ENCODE measurements around the gene SLC44A5.
"Not testable (repeated sequence)": the region's sequence is repeated elsewhere in the genome, so short reads cannot be mapped to it uniquely, and the experiment has no call there.

SLC44A5 gene

DNA sequence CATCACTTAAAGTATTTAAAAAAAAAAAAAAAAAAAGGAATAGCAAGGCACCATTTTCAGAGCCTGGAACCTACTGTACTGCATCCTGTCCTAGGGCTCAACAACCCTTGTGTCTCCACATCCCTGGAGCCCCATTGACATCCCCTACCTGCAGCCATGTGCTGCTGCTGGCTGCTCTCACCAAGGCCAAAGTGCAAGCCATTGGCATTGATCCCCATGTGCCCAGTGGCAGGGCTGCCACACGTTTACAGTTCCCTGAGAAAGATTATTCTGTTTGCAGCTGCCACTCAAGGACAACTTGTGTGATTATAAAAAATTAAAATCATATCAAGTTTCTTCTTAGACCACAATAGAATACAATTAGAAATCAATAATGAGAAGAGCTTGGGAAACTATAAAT is 346.8 kb downstream of the SLC44A5 start:
- DNase-seq: no peak

DNA sequence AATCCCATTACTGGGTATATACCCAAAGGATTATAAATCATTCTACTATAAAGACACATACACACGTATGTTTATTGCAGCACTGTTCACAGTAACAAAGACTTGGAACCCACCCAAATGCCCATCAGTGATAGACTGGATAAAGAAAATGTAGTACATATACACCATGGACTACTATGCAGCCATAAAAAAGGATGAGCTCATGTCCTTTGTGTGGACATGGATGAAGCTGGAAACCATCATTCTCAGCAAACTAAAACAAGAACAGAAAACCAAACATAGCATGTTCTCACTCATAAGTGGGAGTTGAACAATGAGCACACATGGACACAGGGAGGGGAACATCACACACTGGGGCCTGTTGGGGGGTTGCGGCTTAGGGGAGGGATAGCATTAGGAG is 347.3 kb downstream of the SLC44A5 start:
- not testable (repeated sequence) for DNase-seq

DNA sequence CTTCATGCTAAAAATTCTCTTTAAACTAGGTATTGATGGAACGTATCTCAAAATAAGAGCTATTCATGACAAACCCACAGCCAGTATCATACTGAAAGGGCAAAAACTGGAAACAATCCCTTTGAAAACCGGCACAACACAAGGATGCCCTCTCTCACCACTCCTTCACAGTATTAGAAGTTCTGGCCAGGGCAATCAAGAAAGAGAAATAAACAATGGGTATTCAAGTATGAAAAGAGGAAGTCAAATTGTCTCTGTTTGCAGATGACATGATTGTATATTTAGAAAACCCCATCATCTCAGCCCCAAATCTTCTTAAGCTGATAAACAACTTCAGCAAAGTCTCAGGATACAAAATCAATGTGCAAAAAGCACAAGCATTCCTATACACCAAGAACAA is 349.0 kb downstream of the SLC44A5 start:
- DNase-seq: not testable (repeated sequence)

DNA sequence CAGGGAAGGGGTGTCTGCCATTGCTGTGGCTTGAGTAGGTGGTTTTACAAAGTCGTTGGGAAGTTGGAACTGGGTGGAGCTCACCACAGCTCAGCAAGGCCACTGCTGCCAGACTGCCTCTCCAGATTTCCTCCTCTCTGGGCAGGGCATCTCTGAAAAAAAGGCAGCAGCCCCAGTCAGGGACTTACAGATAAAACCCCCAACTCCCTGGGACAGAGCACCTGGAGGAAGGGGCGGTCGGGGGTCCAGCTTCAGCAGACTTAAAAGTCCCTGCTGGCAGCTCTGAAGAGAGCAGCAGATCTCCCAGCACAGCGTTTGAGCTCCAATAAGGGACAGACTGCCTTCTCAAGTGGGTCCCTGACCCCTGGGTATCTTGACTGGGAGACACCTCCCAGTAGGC is 352.6 kb downstream of the SLC44A5 start:
- DNase-seq: no peak

DNA sequence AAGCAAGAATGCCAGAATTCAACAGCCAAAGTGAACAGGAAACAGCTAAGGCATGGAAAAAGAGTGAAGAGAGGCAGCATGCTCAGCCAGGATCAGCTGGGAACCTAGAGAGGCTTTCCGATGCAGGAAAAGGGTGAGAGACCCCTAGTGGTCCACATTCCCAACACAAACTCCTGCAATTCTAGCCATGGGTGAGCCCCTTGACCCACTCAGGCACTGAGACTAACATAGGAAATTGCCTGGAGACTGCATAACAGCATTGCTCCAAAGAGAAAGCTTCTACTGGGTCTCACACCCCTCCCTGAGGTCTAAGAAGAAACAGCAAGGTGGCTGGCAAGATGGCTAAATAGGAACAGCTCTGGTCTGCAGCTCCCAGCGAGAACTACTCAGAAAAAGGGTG is 353.5 kb downstream of the SLC44A5 start:
- DNase-seq: no peak

DNA sequence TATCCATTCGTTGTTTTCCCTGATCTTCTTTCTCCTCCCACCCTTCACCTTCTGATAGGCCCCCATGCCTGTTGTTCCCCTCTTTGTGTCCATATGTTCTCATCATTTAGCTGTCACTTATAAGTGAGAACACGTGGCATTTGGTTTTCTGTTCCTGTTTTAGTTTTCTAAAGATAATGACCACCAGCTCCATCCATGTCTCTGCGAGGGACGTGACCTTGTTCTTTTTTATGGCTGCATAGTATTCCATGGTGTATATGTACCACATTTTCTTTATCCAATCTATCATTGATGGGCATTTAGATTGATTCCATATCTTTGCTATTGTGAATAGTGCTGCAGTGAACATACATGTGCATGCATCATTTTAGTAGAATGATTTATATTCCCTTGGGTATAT is 360.8 kb downstream of the SLC44A5 start:
- DNase-seq: not testable (repeated sequence)

DNA sequence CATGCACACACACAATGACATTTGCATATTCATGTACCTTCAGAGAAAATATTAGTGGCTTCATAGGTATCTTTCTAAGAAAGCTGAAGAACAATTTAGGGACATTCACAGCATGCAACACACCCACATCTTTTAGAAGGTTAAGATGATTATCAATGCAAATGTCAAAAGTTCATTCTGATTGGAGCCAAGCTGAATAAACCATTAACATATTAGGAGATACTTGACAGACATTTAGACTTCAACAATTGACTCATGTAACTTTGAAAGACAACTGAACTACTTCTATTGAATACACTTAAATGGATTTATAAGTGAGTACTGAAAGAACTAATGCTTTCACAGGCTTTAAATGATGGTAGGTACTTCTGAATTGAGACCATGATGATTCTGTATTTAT is 365.7 kb downstream of the SLC44A5 start:
- DNase-seq: no peak

DNA sequence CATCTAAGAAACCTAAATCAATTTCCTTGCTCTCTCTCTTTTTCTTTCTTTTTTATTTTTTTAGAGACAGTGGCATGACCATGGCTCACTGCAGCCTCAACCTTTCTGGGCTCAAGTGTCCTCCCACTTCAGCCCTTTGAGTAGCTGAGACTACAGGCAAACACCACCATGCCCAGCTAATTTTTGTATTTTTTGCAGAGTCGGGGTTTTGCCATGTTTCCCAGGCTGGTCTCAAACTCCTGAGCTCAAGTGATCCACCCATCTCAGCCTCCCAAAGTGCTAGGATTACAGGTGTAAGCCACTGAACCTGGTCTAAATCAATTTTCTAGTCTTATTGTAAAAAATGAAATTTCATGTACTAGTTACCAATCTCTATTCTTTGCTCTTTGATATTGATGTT is 367.8 kb downstream of the SLC44A5 start:
- no peak for DNase-seq

DNA sequence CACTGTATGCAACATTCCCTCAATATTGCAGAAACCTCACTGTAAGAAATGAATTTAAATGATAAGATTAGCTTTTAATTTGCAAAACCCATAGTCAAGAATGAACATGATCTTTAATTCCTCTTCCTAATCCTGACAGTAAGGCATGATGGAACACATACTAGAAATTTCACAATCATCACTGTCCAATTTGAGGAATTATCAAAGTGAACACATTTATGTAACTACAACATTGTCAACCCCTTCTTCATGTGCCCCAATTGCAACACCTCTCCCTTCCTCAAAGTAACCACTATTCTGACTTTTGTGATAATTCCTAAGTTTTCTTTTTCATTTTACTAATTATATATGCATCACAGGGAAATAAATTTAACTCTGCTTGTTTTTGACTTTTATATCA is 373.6 kb downstream of the SLC44A5 start:
- no peak for DNase-seq

DNA sequence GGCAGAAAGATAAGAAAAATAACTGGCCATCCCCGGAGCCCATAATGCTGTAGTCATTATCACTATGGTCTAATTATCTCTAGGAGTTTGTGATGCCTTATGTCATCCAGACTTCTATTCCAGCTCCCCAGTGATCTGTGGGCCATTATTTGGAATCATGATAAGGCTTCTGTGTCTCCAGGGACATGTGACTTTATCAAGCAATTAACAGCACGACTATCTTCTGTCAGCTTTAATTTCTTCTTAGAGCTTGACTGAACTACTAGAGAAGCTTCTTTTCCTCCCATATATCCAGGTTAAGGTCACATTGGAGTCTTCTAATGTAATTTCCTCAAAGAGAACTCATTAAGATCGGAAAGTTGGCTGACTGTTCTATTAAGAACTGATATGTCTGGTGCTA is 376.4 kb downstream of the SLC44A5 start:
- no peak for DNase-seq

DNA sequence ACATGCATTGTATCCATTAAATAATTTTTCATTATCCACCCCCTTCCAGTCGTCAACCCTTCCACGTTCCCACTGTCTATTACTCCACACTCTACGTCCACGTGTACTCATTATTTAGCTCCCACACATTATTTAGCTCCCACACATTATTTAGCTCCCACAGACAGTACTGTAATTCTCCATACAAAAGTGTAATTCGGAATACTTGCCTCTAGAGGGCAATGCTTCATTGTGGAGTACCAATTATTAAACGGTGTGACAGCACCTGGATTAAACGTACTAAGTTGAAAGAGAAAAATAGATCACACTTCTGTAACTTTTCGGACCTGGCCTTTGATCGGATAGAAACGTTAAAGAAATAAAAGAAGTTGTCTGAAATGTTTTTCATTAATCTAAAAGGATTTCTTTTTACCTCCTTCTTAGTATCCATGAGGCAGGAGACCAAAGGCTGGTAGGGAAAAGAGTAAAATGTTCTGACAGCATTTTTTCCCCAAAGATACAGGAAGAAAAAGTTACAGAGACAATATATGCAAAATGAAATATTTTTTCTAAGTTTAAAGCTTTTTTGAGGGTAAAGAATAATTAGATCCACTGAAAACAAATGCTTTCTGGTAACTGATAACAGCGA is 377.5 kb downstream of the SLC44A5 start:
- DNase-seq: peak; percentile 4

DNA sequence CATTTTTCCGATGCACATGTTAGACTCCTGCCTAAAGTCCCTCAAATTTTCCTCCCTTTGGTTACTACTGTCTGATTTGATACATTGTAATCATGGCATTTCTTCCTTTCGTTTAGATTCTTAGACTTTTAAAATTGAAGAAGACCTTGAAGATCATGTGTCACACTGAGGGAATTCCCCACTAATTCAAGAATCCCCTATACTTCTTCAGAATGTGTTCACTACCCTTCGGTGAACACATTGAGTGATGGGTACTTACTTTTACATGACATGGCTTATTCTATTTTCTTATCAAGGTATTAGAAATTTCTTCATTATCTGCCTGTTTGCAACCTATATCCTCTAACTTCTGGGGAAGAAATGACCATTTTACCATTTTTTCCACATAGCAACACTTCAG is 390.8 kb downstream of the SLC44A5 start:
- DNase-seq: no peak

DNA sequence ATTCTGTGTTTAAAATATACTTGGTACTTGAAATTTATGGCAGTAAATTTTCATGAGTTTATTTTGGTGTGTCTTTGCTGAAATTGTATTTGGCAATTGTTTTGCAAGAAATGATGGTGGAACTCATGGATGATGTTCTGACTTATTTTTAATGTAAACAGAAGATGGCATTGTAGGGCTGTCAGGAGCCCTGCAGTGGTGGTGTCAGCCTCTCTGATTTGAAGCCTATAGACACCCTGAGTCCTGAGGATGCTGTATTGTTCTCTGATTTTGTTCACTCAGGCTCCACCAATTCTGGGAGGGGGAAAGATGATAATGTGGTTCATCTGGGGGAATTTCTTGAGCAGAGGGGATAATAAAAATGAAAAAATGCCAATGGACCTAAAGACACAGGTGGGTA is 396.9 kb downstream of the SLC44A5 start:
- no peak for DNase-seq

DNA sequence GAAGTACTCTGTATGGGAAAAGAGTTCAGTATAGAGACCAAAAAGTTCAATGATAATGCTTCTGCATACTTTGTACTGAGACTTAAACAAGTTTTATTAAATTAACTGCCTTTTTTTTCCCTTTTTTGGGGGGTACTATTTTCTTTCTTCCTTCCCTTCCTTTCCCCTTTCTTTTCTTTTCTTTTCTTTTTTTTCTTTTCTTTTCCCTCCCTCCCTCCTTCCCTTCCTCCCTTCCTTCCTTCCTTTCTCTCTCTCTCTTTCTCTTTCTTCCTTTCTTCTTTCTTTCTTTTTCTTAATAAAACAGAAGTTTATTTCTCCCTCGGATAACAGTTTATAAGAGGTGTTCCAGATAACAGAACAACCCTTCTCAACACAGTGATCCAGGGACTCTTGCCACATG is 399.3 kb downstream of the SLC44A5 start:
- no peak for DNase-seq

DNA sequence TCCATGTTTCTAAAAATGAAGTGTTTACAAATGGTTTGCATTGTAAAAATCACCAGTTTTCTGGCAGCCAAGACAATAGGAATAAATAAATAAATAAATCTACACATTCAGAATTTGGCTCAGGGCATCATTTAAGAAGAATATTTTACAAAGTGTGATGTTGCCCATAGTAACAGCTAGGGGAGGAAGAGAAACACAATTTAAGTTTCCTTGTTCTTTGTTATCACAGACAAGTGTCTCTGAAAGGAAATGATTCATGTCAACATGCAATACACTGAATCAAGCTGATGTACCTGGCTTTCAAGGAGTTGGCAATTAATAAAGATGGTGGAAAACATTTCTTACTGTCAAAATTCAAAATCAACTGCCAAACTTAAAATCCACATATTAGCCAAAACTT is 402.1 kb downstream of the SLC44A5 start:
- no peak for DNase-seq

DNA sequence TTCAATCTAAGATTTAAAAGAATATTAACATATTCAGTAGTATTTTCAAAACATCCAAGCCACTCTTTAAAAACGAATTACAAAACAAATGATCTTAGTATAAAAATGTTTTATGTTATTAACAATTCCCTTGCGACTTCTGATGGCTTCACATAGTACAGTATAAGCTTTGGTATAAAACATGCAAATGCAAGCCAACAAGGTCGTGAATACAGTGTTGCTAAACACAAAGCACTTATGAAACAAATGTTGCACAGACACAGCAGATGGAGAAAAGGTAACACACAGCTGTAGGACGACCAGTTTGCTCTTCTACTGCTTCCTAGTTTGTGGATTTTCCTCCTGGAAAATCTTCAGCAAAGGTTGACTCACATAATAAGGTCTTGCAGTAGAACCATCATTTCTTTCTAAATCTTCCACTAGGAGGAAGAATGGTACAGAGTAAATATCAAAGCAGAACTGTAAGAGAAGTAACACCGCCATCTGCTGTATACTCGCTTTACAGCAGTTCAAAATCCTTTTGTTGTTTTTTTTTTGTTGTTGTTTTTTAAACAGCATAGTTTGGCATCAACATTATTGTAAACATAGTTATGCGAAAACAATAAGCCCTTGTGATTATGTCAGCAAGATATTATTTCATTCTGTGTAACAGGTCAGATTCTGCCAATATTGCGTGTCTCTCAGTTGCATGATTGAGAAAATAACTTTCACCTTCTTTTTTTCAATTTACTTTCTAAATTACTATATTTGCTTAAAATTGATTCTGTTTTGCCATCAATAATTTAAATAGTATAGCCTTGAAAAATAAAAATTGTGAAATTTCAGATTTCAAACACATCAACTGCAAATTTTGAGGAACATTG is 407.3 kb downstream of the SLC44A5 start:
- no peak for DNase-seq

DNA sequence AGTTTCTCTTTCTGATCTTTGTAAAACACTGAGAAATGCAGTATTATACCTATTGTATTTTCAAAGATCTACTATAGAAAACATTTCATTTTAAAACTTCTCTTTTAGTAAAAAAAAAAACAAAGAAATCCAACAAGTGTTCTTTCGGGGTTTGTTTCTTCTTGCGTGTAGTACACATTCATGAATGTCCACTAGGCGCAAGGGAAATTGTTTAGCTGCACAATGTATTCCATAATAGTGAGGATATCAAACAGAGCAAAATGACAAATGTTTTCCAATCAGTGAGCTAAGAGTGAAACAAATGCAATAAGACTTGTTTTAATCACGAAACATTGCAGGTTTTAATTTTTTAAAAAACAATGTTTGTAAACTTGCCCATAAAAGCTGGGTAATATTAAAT is 408.2 kb downstream of the SLC44A5 start:
- DNase-seq: no peak

DNA sequence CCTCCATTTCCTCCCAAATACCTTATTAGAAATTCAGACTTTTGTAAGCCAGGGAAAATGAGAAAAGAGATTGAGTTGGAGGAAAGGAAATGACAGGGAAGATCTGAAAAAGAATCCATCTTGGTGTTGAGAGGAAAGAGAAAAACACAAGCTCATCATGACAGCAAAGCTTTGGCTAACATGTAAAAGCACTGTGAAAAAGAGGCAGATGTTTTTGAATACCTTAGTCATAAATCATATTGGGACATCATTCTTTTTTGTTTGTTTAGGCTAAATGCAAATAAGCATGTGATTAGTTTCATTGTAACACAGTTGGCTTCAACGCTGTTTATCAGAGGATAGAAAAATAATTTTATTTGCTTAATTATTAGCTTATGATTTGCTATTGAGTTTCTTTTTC is 412.2 kb downstream of the SLC44A5 start:
- DNase-seq: no peak

DNA sequence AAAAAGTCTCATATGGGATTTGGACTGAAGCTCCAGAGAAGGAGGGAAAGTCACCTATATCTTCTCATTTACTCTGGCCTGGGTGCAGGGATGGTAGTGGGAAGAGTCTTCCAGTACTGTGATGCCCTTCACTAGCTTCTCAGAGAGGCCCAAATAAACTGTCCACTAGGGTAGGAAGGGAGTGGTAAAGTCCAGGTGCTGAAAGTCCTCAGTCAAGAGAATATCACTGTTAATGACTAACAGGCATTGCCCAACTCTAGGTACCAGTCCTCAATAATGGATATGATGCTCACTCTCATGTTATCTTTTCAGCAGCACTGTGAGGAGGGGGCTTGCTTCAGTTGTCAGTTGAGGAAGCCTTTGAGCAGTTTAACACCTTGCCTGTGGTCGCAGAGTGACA is 412.8 kb downstream of the SLC44A5 start:
- DNase-seq: no peak

DNA sequence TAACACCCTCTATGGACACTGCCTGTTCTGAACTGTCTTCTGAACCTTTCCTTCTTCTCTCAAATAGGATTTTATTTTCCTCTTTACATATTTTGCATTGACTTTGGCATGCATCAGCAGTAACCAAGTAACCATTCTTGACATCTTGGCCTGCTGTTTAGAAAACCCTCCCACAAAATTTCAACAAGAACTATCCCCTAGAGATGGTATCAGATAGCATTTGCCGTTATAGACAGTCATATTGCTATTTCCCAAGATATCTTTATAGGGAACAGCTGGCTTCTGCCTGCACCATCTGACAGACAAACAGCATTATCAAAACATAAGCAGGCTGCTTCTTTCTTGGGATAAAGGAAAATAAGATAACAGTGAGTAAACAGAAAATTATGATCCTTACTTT is 422.0 kb downstream of the SLC44A5 start:
- no peak for DNase-seq

DNA sequence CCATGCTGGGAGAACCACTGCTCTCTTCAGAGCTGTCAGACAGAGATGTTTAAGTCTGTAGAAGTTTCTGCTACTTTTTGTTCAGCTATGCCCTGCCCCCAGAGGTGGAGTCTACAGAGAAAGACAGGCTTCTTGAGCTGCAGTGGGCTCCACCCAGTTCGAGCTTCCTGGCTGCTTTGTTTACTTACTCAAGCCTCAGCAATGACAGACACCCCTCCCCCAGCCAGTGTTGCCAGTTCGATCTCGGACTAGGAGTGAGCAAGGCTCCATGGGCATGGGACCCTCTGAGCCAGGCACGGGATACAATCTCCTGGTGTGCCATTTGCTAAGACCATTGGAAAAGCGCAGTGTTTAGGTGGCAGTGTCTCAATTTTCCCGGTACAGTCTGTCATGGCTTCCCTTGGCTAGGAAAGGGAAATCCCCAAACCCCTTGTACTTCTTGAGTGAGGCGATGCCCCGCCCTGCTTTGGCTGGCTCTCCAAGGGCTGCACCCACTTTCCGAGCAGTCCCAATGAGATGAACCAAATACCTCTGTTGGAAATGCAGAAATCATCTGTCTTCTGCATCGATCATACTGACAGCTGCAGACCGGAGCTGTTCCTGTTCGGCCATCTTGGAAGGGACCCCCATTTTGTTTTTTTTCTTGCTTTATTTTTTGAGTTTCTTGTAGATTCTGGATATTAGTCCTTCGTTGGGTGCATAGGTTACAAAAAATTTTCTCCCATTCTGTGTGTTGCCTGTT is 429.5 kb downstream of the SLC44A5 start:
- not testable (repeated sequence) for DNase-seq

DNA sequence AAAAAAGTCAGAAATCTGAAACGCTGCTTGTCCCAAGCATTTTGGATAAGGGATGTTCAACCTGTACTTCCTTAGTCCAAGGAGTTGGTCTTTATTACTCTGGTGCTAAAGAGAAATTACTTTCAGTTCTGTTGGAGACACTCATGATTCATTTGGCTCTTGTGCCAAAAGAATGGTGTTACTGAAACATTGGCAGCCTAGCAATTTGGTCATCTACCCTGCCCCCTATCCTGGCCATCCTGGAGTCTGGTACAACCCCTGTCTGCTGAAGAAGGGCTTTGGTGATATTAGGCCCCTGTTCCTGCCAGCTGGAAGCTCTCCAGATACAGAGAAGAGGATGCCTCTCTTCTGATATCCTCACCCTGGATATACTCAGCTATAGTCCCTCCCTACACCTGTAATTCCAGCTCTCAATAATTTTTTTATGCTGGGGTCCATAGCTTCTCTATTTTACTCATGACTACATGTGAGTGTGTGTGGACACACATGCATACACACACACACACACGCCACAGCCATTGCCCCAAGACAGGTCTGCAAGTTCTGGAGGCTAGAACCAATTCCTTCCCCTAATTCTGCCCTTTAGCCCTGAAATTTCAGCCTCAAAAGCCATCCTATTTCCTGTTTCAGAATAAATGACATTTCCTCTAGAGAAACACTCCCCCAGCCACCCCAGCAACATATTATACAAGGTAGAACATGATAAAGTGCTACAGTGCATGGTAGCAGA is 436.7 kb downstream of the SLC44A5 start:
- DNase-seq: no peak

DNA sequence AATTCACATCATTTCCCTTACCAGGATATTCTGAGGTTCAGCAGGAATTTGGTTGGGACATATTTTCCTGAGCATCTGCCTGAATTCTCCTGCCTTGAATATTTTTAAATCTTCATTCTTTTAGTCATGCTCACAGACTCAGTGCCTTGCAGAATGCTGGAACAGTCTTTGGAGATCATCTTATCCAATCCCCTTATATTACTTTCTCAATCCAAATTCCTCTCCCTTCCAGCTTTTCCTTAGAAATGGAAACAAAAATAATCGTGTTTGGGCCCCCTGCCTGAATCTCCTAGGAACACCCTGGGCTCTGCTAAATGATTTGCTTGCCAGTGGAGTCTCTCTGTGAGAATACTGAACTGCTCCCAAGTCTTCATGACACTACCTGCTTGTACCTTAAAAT is 438.4 kb downstream of the SLC44A5 start:
- DNase-seq: no peak

Measured in NCI-H1092 (cell line).